GM12874 (cell line): ENCODE measurements around the gene GLUD1.

ENCODE experiments used
- CTCF ChIP-seq: IDR thresholded peaks from 2 replicates; pipeline ENCODE4 v1.5.1; 2011; ENCODE audit warnings: low read depth, mild to moderate bottlenecking, control low read depth, low read length, moderate library complexity; ENCODE audit not compliant: insufficient read depth

GLUD1 gene

GRCh38 chr10:87094373-87095235 is at the start of gene GLUD1, which contains the start of gene SHLD2:
Gene GLUD1, minus strand, starts transcription at chr10:87094843. Its CDS starts 74 bp downstream, at chr10:87094769.
Gene SHLD2, plus strand, starts transcription at chr10:87095206. Its CDS starts 56,149 bp downstream, at chr10:87151355.
- TF ChIP-seq CTCF, result no peak

- TF ChIP-seq CTCF, result no peak
Observed at GRCh38 chr10:87105446-87106124, 10.9 kb upstream of the GLUD1 start.

DNA sequence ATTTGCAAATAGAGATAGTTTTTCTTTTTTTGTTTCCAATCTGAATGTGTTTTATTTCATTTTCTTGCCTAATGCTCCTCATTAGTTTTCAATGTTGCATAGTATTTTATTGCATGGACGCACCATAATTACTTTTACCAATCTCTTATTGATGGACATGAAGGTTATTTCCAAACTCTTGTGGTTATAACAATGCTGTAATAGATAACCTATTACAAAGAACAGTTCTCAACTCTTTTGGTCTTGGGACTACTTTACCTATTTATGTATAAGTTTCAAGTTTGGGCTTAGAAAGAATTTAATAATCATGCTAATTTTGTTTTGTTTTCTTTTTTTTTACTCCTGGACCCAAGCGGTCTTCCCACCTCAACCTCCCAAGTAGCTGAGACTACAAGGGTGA is 7.4 kb upstream of the GLUD1 start:
- no peak for TF ChIP-seq CTCF

GRCh38 chr10:87095236-87095945 is 748 bp upstream of the GLUD1 start:
- no peak for TF ChIP-seq CTCF

- TF ChIP-seq CTCF, result no peak
Observed at GRCh38 chr10:87093632-87094372, 841 bp downstream of the GLUD1 start.

GRCh38 chr10:87092861-87093631 is 1.6 kb downstream of the GLUD1 start:
- no peak for TF ChIP-seq CTCF
